Mesendoderm (in vitro differentiated cells): Measurements from ENCODE around the gene RNF207.
A peak's percentile ranks its signal among the peaks of the same experiment; 100 is the strongest.

Source experiments
- DNase-seq: peaks from one replicate; pipeline ENCODE4 v3.0.0; 2013
- H2AK5ac ChIP-seq: 2 replicates; pipeline ENCODE4 v1.6.1; 2013; ENCODE audit warnings: low read length, inconsistent platforms
- H2BK120ac ChIP-seq: 2 replicates; pipeline ENCODE4 v1.6.1; 2013; ENCODE audit warnings: low read depth, mild to moderate bottlenecking, low read length, moderate library complexity, mixed read lengths
- H2BK15ac ChIP-seq: replicated peaks from 2 replicates; pipeline ENCODE4 v1.6.1; 2013; ENCODE audit warnings: low read depth, mild to moderate bottlenecking, moderate library complexity
- H2BK5ac ChIP-seq: 2 replicates; pipeline ENCODE4 v1.6.1; 2013; ENCODE audit warnings: low read length, inconsistent platforms
- H3K18ac ChIP-seq: 2 replicates; pipeline ENCODE4 v1.6.1; 2013; ENCODE audit warnings: mild to moderate bottlenecking, low read length, mixed read lengths
- H3K23ac ChIP-seq: one replicate; pipeline ENCODE4 v1.6.1; 2013; ENCODE audit warnings: low read length
- H3K27ac ChIP-seq: 2 replicates; pipeline ENCODE4 v1.5.1; 2013; ENCODE audit warnings: low read depth, mild to moderate bottlenecking, inconsistent platforms, low read length, moderate library complexity
- H3K27me3 ChIP-seq: 2 replicates; pipeline ENCODE4 v1.6.1; 2013; ENCODE audit warnings: low read length, control low read depth, mild to moderate bottlenecking, inconsistent platforms; ENCODE audit not compliant: insufficient read depth, poor library complexity
- H3K36me3 ChIP-seq: 2 replicates; pipeline ENCODE4 v1.6.1; 2013; ENCODE audit warnings: low read length, inconsistent platforms; ENCODE audit not compliant: control insufficient read depth, insufficient read depth
- H3K4ac ChIP-seq: one replicate; pipeline ENCODE4 v1.6.1; 2013; ENCODE audit warnings: low read depth, mild to moderate bottlenecking, low read length, moderate library complexity
- H3K4me1 ChIP-seq: 2 replicates; pipeline ENCODE4 v1.6.1; 2013; ENCODE audit warnings: low read depth, low read length, inconsistent platforms; ENCODE audit not compliant: control insufficient read depth
- H3K4me2 ChIP-seq: 2 replicates; pipeline ENCODE4 v1.6.1; 2013; ENCODE audit warnings: low read length
- H3K4me3 ChIP-seq: 2 replicates; pipeline ENCODE4 v1.5.1; 2013; ENCODE audit warnings: mild to moderate bottlenecking, low read length
- H3K56ac ChIP-seq: one replicate; pipeline ENCODE4 v1.6.1; 2013; ENCODE audit warnings: low read length
- H3K79me1 ChIP-seq: 2 replicates; pipeline ENCODE4 v1.6.1; 2013; ENCODE audit warnings: low read length, inconsistent platforms
- H3K79me2 ChIP-seq: 2 replicates; pipeline ENCODE4 v1.6.1; 2013; ENCODE audit warnings: mild to moderate bottlenecking, low read length; ENCODE audit not compliant: control insufficient read depth, insufficient read depth
- H3K9ac ChIP-seq: 2 replicates; pipeline ENCODE4 v1.6.1; 2013; ENCODE audit warnings: low read length, inconsistent platforms
- H4K5ac ChIP-seq: one replicate; pipeline ENCODE4 v1.6.1; 2013; ENCODE audit warnings: low read length
- H4K8ac ChIP-seq: one replicate; pipeline ENCODE4 v1.6.1; 2013; ENCODE audit warnings: low read depth, mild to moderate bottlenecking, control low read depth, low read length, moderate library complexity
- WGBS: extraction: QIAGEN DNeasy Blood & Tissue Kit; methylation state at CpG from one replicate; pipeline ENCODE4 v1.1.7; 2013; ENCODE audit warnings: low lambda C conversion rate, missing lambda C conversion rate; ENCODE audit not compliant: insufficient coverage; ENCODE audit errors: extremely low coverage; 5-methylcytosine and 5-hydroxymethylcytosine counted together

Gene RNF207

DNA sequence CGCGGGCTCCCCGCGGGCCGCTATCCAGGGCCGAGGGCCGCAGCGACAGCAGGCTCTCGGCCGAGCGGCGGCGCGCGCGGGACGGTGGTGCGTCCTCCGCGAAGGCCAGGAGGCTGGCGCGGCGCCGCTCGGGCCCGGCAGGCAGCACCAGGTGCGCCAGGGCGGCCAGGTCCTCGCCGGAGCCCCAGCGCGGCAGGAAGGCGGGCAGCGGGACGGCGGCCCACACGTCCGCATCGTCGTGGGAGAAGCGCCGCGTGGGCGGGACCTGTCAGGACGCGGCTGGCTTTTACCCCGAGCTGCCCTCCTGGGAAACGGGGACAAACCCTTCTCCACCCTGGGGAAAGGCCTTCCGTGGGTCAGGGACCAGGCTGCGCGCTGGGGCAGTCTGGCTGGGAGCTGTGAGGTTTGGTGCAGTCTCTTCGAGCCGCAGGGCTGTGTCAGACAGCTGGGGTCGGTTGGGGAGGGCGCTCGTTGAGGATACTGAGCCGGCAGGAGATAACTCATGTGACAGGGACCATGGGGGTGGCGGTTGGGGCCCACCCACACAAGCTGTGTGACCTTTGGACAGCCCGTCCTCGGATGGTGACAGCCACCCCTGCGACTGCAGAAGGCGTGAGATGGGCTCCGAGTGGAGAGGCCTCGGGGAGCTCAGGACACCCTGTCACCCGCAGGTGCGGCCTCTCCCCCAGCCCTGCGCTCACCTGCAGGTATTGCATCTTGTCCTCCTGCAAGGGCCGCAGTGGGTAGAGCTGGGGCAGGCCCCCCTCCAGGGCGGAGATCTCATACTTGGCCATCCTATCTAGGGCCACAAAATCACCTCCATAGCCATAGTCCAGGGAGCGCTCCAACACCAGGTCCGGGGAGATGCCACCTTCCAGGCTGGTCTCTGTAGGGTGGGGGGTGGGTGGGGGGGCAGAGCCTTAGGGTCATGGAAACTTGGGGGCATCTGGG, 44.1 kb downstream of the RNF207 start:
- no peak overlapping the region for H4K5ac ChIP-seq
- H3K18ac ChIP-seq, result no peak overlapping the region
- no peaks in the 10 kb centered on the region for H3K36me3 ChIP-seq
- peak overlapping the region; percentile 98 for H3K23ac ChIP-seq
- H2BK15ac ChIP-seq, result no peak overlapping the region
- WGBS, result no CpG with 5 or more reads among the region's 71 CpGs
- H3K56ac ChIP-seq, result peak overlapping the region; percentile 7
- no peak overlapping the region for H3K4ac ChIP-seq
- no peak overlapping the region for H3K27ac ChIP-seq
- H3K4me2 ChIP-seq, result no peak overlapping the region
- H4K8ac ChIP-seq, result no peak overlapping the region
- no peaks in the 10 kb centered on the region for H3K4me1 ChIP-seq
- no peak overlapping the region for H2BK5ac ChIP-seq
- no peak overlapping the region for H3K9ac ChIP-seq
- H3K27me3 ChIP-seq, result peaks cover 25% of the 10 kb centered on the region
- H2BK120ac ChIP-seq, result no peak overlapping the region
- no peak for DNase-seq
- no peaks in the 10 kb centered on the region for H3K79me2 ChIP-seq
- no peaks in the 10 kb centered on the region for H3K79me1 ChIP-seq
- H3K4me3 ChIP-seq, result no peak overlapping the region
- H2AK5ac ChIP-seq, result no peak overlapping the region

DNA sequence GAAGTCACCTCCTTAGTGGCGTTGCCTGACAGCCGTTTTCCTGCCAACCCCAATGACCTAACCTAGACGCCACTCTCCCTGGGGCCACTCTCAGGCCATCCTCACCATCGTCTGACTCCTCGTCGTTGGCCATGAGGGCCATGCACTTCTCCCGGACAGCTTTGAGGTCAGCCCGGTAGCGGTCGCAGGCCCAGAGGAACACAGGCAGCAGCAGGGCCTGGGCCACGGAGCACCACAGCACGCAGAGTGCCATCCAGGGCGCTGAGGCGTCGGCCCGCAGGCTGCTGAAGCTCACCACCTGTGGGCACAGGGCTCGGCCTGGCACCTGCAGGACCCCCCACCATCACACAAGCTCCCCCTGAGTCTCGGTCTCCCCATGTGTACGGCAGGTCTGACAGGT, 45.3 kb downstream of the RNF207 start:
- Histone ChIP-seq H2AK5ac (no peak overlapping the region), H3K79me2 (no peaks in the 10 kb centered on the region), H3K18ac (no peak overlapping the region), H2BK5ac (no peak overlapping the region), H3K9ac (no peak overlapping the region), H3K79me1 (no peaks in the 10 kb centered on the region), H3K23ac (no peak overlapping the region), H3K56ac (no peak overlapping the region), H3K4ac (no peak overlapping the region), H4K5ac (no peak overlapping the region), H3K4me1 (no peaks in the 10 kb centered on the region), H3K27ac (no peak overlapping the region), H3K36me3 (no peaks in the 10 kb centered on the region), H4K8ac (no peak overlapping the region), H3K4me3 (no peak overlapping the region), H2BK15ac (no peak overlapping the region), H3K27me3 (peaks cover 25% of the 10 kb centered on the region), H2BK120ac (no peak overlapping the region), H3K4me2 (no peak overlapping the region)
- DNase-seq, result no peak
- no CpG with 5 or more reads among the region's 19 CpGs for WGBS

DNA sequence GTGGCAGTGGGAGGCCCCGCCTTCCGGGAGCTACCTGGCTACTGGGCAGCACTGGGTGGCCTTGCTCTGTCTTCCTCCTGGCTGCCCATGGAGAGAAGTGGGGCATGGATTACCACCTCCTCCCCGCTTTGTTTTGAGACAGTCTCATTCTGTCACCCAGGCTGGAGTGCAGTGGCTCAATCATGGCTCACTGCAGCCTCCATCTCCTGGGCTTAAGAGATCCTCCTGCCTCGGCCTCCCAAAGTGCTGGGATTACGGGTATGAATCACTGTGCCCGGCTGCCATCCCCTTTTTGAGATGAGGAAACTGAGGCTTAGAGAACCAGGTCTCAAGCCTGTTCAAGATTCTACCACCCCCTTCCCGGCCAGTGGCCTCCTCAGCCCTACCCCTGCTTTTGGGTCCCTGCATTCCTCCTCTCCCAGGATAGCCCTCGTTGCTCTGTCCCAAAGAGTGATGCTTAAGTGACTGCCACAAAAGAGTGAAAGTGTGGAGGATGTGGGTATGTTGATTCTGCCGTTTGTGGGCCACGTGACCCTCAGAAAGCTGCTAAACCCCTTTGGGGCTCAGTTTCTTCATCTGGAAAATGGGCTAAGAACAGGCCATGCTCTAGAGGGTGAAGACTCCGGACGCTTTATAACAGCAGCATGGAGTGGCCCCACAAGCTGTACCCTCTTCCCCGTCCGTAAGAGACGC, 45.9 kb downstream of the RNF207 start:
- H3K27me3 ChIP-seq, result peaks cover 23% of the 10 kb centered on the region
- no peak overlapping the region for H4K5ac ChIP-seq
- H3K79me2 ChIP-seq, result no peaks in the 10 kb centered on the region
- no CpG with 5 or more reads among the region's 15 CpGs for WGBS
- no peak overlapping the region for H2BK120ac ChIP-seq
- H3K4ac ChIP-seq, result no peak overlapping the region
- no peak overlapping the region for H3K9ac ChIP-seq
- H3K4me3 ChIP-seq, result no peak overlapping the region
- H2AK5ac ChIP-seq, result no peak overlapping the region
- H3K23ac ChIP-seq, result no peak overlapping the region
- H3K4me2 ChIP-seq, result no peak overlapping the region
- no peak overlapping the region for H2BK15ac ChIP-seq
- no peak overlapping the region for H3K18ac ChIP-seq
- no peak overlapping the region for H3K56ac ChIP-seq
- no peaks in the 10 kb centered on the region for H3K79me1 ChIP-seq
- H2BK5ac ChIP-seq, result no peak overlapping the region
- no peaks in the 10 kb centered on the region for H3K4me1 ChIP-seq
- no peak for DNase-seq
- H3K27ac ChIP-seq, result no peak overlapping the region
- no peak overlapping the region for H4K8ac ChIP-seq
- H3K36me3 ChIP-seq, result no peaks in the 10 kb centered on the region

DNA sequence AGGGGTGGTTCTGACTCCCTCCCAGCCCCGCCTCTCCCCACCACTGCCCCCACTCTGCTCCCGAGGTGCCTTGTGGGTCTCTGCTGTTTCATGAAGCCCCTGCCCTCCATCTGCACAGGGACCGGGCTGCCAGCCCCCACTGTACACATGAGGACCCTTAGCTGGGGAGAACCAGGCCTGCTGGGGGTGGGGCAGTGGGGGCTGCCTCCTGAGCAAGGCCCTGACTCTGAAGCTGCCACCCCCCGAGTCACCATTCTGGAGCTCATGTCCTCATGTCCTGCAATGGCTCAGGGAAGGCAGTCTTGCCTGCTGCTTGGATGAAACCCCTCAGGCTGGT, 46.4 kb downstream of the RNF207 start:
- Histone ChIP-seq H3K79me2 (no peaks in the 10 kb centered on the region), H3K56ac (no peak overlapping the region), H4K8ac (no peak overlapping the region), H2AK5ac (no peak overlapping the region), H4K5ac (no peak overlapping the region), H3K4me3 (no peak overlapping the region), H3K79me1 (no peaks in the 10 kb centered on the region), H3K9ac (no peak overlapping the region), H3K18ac (no peak overlapping the region), H3K27ac (no peak overlapping the region), H3K23ac (no peak overlapping the region), H3K4ac (no peak overlapping the region), H3K4me2 (no peak overlapping the region), H2BK120ac (no peak overlapping the region), H2BK5ac (no peak overlapping the region), H3K4me1 (no peaks in the 10 kb centered on the region), H3K27me3 (peaks cover 20% of the 10 kb centered on the region), H3K36me3 (no peaks in the 10 kb centered on the region), H2BK15ac (no peak overlapping the region)
- DNase-seq, result no peak
- no CpG with 5 or more reads among the region's 4 CpGs for WGBS

DNA sequence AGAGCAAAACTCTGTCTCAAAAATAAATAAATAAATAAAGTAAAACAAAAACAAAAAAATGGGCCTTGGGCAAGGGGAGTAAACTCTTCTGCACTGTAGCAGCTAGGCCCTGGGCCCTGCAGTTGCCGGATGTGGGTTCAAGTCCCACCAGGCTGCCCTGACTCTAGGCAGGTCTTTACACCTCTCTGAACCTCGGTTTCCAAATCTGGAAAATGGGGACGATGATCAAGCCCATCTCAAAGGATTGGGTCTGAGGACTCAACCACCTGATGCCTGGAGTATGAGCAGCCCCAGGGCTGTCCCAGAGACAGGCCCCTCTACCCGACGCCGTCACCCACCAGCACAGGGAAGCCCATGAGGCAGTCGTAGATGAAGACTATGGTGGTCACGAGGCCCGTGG, 47.5 kb downstream of the RNF207 start:
- Histone ChIP-seq H2BK15ac (no peak overlapping the region), H3K56ac (no peak overlapping the region), H3K36me3 (no peaks in the 10 kb centered on the region), H3K27ac (no peak overlapping the region), H3K4me1 (no peaks in the 10 kb centered on the region), H3K4me2 (no peak overlapping the region), H4K8ac (no peak overlapping the region), H2AK5ac (no peak overlapping the region), H3K23ac (no peak overlapping the region), H3K27me3 (peaks cover 20% of the 10 kb centered on the region), H3K4me3 (no peak overlapping the region), H3K79me2 (no peaks in the 10 kb centered on the region), H3K4ac (no peak overlapping the region), H2BK5ac (no peak overlapping the region), H3K79me1 (no peaks in the 10 kb centered on the region), H3K18ac (no peak overlapping the region), H4K5ac (no peak overlapping the region), H2BK120ac (no peak overlapping the region), H3K9ac (no peak overlapping the region)
- no CpG with 5 or more reads among the region's 9 CpGs for WGBS
- DNase-seq, result no peak
